ENCODE data around the gene MLC1.

MLC1 gene

DNA sequence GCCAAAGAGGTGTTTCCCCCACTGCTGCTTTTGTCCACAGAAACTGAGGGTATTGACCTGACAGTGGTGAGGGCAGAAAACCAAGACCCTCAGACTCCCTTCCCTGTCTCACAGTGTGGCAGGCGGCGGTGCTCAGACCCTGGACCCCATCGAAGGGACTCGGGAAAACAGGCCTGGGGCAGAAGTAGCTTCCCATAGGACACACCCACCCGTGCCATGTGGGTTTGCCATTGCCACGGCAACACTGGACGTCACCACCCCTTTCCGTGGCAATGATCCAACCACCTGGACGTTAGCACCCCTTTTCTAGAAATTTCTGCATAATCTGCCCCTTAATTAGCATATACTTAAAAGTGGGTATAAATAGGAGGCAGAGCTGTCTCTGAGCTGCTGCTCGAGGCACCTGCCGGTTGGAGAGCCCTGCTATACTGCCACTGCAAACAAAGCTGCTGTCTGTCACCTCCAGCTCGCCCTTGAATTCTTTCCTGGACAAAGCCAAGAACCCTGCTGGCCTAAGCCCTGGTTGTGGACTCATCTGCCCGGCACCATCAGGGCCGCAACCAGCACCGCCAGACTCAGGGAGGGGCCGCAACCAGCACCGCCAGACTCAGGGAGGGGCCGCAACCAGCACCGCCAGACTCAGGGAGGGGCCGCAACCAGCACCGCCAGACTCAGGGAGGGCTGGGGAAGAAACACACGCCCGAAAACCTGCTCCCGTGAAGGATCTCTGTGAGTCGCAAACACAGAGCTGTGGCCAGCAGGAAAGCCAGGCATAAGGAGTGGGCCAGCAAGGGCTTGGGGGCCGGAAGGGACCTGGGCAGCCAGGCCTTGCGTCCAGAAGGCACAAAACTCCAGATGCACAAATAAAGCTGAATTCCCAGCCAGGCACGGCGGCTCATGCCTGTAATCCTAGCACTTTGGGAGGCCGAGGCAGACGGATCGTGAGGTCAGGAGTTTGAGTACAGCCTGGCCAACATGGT, 10.4 kb downstream of the MLC1 start:
- Histone ChIP-seq H3K27me3 (replicated peaks) (no peaks in the 10 kb centered on the region), H3K36me3 (replicated peaks) (no peaks in the 10 kb centered on the region), H3K27ac (no peak overlapping the region), H3K4me3 (ENCODE audit: low read depth, low read length) (no peak overlapping the region)
- no peak for DNase-seq
- in situ Hi-C loops (cut with HindIII; ENCODE audit: low pct_ligation_motif_present, low sequenced_read_pairs), result no loop called here
- TF ChIP-seq, protein P1, sequence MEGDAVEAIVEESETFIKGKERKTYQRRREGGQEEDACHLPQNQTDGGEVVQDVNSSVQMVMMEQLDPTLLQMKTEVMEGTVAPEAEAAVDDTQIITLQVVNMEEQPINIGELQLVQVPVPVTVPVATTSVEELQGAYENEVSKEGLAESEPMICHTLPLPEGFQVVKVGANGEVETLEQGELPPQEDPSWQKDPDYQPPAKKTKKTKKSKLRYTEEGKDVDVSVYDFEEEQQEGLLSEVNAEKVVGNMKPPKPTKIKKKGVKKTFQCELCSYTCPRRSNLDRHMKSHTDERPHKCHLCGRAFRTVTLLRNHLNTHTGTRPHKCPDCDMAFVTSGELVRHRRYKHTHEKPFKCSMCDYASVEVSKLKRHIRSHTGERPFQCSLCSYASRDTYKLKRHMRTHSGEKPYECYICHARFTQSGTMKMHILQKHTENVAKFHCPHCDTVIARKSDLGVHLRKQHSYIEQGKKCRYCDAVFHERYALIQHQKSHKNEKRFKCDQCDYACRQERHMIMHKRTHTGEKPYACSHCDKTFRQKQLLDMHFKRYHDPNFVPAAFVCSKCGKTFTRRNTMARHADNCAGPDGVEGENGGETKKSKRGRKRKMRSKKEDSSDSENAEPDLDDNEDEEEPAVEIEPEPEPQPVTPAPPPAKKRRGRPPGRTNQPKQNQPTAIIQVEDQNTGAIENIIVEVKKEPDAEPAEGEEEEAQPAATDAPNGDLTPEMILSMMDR (IDR thresholded peaks at IDR 0.05; ENCODE audit: low read depth, low read length, missing control alignments), result no peak

- DNase-seq, result no peak
- no peaks in the 10 kb centered on the region for H3K27me3 ChIP-seq (replicated peaks)
- no peak overlapping the region for H3K27ac ChIP-seq
- no peak overlapping the region for H3K4me3 ChIP-seq (ENCODE audit: low read depth, low read length)
- TF ChIP-seq, protein P1 (IDR thresholded peaks at IDR 0.05; ENCODE audit: low read depth, low read length, missing control alignments), result no peak
- in situ Hi-C loops (cut with HindIII; ENCODE audit: low pct_ligation_motif_present, low sequenced_read_pairs), result no loop called here
- no peaks in the 10 kb centered on the region for H3K36me3 ChIP-seq (replicated peaks)
Measured at GRCh38 chr22:50074056-50074455, 11.2 kb downstream of the MLC1 start.

GRCh38 chr22:50072714-50073538, 12.3 kb downstream of the MLC1 start:
- H3K27me3 ChIP-seq (replicated peaks), result no peaks in the 10 kb centered on the region
- TF ChIP-seq, protein P1 (IDR thresholded peaks at IDR 0.05; ENCODE audit: low read depth, low read length, missing control alignments), result no peak
- no peak for DNase-seq
- no peaks in the 10 kb centered on the region for H3K36me3 ChIP-seq (replicated peaks)
- no peak overlapping the region for H3K4me3 ChIP-seq (ENCODE audit: low read depth, low read length)
- H3K27ac ChIP-seq, result no peak overlapping the region
- in situ Hi-C loops (cut with HindIII; ENCODE audit: low pct_ligation_motif_present, low sequenced_read_pairs), result no loop called here

DNA sequence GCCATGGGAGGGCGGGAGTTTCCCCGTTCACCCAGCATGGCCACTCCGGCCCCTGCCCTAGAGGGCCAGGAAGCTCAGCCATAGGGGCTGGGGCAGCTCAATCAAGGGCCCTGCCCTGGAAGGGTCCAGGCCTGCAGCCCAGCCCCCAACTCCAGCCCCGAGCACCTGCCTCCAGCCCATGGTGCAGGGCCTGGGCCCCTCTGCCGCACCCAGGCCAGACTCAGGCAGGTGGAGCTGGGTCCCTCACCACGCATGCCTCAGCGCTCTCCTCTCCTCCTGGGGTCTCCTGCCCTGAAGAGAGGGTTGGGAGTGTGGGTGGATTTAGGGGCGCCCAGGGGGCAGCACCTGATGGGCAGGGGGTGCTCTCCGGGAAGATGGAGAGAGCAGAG, 13.1 kb downstream of the MLC1 start:
- TF ChIP-seq, protein P1 (IDR thresholded peaks at IDR 0.05; ENCODE audit: low read depth, low read length, missing control alignments), result no peak
- no peaks in the 10 kb centered on the region for H3K27me3 ChIP-seq (replicated peaks)
- DNase-seq, result no peak
- no peaks in the 10 kb centered on the region for H3K36me3 ChIP-seq (replicated peaks)
- H3K4me3 ChIP-seq (ENCODE audit: low read depth, low read length), result no peak overlapping the region
- in situ Hi-C loops (cut with HindIII; ENCODE audit: low pct_ligation_motif_present, low sequenced_read_pairs), result no loop called here
- H3K27ac ChIP-seq, result no peak overlapping the region

DNA sequence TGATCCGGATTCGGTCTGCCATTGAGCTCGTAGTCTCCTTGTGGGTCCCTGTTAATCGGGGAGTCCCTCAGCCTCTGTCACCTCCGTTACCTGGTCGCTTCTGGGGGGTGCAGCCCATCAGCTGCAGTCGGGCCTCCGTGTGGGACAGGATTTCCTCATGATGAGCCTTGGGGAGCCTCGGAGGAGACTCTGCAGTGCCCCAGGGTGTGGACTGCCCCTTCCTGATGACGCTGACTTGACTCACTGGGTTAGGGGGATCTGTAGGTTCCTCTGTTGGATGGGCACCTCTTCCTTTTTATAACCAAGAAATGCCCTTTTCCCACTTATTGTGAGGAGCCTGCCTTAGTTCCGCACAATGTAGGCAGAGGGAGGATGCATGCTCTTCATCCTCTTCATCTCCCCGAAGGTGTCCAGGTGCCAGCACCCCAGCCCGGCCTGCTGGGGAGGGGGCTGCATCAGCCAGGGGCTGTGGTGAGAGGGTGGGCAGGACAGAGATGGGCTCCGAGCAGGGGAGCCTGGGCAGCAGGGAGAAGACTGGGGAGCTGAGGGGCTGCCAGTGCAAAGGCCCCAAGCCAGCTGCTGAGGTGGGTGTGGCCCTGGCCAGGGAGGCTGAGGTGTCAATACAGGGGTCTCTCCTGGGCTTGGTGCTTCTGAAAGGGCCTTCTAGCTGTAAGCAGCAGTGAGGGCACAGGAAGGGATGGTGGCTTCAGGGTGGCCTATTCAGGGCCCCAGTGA, 13.6 kb downstream of the MLC1 start:
- in situ Hi-C loops (cut with HindIII; ENCODE audit: low pct_ligation_motif_present, low sequenced_read_pairs), result no loop called here
- H3K36me3 ChIP-seq (replicated peaks), result no peaks in the 10 kb centered on the region
- no peak overlapping the region for H3K27ac ChIP-seq
- H3K4me3 ChIP-seq (ENCODE audit: low read depth, low read length), result no peak overlapping the region
- H3K27me3 ChIP-seq (replicated peaks), result no peaks in the 10 kb centered on the region
- TF ChIP-seq, protein P1 (IDR thresholded peaks at IDR 0.05; ENCODE audit: low read depth, low read length, missing control alignments), result no peak
- DNase-seq, result no peak
